Stomach smooth muscle (tissue), 2 donors: ENCODE measurements around the gene GRIA2.
"Not testable (repeated sequence)": the region's sequence is repeated elsewhere in the genome, so short reads cannot be mapped to it uniquely, and the experiment has no call there.

Experiments used
- H3K27ac ChIP-seq: one replicate; pipeline ENCODE4 v1.7.0; 2013; ENCODE audit warnings: mild to moderate bottlenecking, low read length, inconsistent platforms
- H3K27me3 ChIP-seq, 2 donors: one replicate each; pipeline ENCODE4 v1.7.0; 2013; ENCODE audit warnings: low read length in 2 of 2; ENCODE audit not compliant: insufficient read depth in 2 of 2, control insufficient read depth in 1 of 2
- H3K36me3 ChIP-seq, 2 donors: one replicate each; pipeline ENCODE4 v1.7.0; 2013; ENCODE audit warnings: low read length in 2 of 2; ENCODE audit not compliant: control insufficient read depth in 2 of 2, insufficient read depth in 2 of 2
- H3K4me1 ChIP-seq: one replicate; pipeline ENCODE4 v1.7.0; 2013; ENCODE audit warnings: low read length; ENCODE audit not compliant: control insufficient read depth, insufficient read depth
- H3K4me3 ChIP-seq, 2 donors: one replicate each; pipeline ENCODE4 v1.7.0; 2013; ENCODE audit warnings: low read length in 2 of 2
- H3K9ac ChIP-seq, 2 donors: one replicate each; pipeline ENCODE4 v1.7.0; 2013; ENCODE audit warnings: low read length in 2 of 2, mild to moderate bottlenecking in 1 of 2
- H3K9me3 ChIP-seq, 2 donors: one replicate each; pipeline ENCODE4 v1.7.0; 2013; ENCODE audit warnings: low read length in 2 of 2; ENCODE audit not compliant: control insufficient read depth in 2 of 2
- donor health status: healthy.
- donor health status: Pancreatic carcinoma.

The GRIA2 gene

GRCh38 chr4:157258165-157258564 lies 37.6 kb downstream of the GRIA2 start:
- not testable (repeated sequence) for H3K4me1 ChIP-seq, H3K36me3 ChIP-seq, H3K9ac ChIP-seq

GRCh38 chr4:157265281-157265680 lies 44.8 kb downstream of the GRIA2 start:
- Histone ChIP-seq H3K4me3 (no peak overlapping the region), H3K27ac (no peak overlapping the region), H3K27me3 (no peaks in the 10 kb centered on the region), H3K36me3 (no peaks in the 10 kb centered on the region), H3K9ac (no peak overlapping the region), H3K9me3 (no peaks in the 10 kb centered on the region), H3K4me1 (no peaks in the 10 kb centered on the region)

More at GRCh38 chr4:157258165-157258564, 37.6 kb downstream of the GRIA2 start:
- H3K27me3 ChIP-seq, H3K9me3 ChIP-seq, H3K27ac ChIP-seq, H3K4me3 ChIP-seq: not testable (repeated sequence)

- peaks cover 0 to 2% of the 10 kb centered on the region in 2 donors for H3K9me3 ChIP-seq
- no peaks in the 10 kb centered on the region for H3K27me3 ChIP-seq
- H3K27ac ChIP-seq, result no peak overlapping the region
- H3K4me3 ChIP-seq, result no peak overlapping the region
- no peak overlapping the region for H3K9ac ChIP-seq
- no peaks in the 10 kb centered on the region for H3K36me3 ChIP-seq
- no peaks in the 10 kb centered on the region for H3K4me1 ChIP-seq
Observed at GRCh38 chr4:157270108-157270507, 49.6 kb downstream of the GRIA2 start.

GRCh38 chr4:157270552-157270951 lies 50.0 kb downstream of the GRIA2 start:
- Histone ChIP-seq H3K4me3 (no peak overlapping the region), H3K27ac (no peak overlapping the region), H3K27me3 (no peaks in the 10 kb centered on the region), H3K9ac (no peak overlapping the region), H3K4me1 (no peaks in the 10 kb centered on the region), H3K36me3 (no peaks in the 10 kb centered on the region), H3K9me3 (peaks cover 0 to 2% of the 10 kb centered on the region in 2 donors)

- H3K9ac ChIP-seq, result no peak overlapping the region
- H3K4me3 ChIP-seq, result no peak overlapping the region
- H3K9me3 ChIP-seq, result peaks cover 0 to 2% of the 10 kb centered on the region in 2 donors
- no peaks in the 10 kb centered on the region for H3K4me1 ChIP-seq
- H3K27me3 ChIP-seq, result no peaks in the 10 kb centered on the region
- H3K36me3 ChIP-seq, result no peaks in the 10 kb centered on the region
- no peak overlapping the region for H3K27ac ChIP-seq
Observed at GRCh38 chr4:157271166-157271869, 50.8 kb downstream of the GRIA2 start.

- H3K9me3 ChIP-seq, result no peaks in the 10 kb centered on the region
- H3K27me3 ChIP-seq, result no peaks in the 10 kb centered on the region
- no peak overlapping the region for H3K4me3 ChIP-seq
- no peaks in the 10 kb centered on the region for H3K4me1 ChIP-seq
- H3K27ac ChIP-seq, result no peak overlapping the region
- no peaks in the 10 kb centered on the region for H3K36me3 ChIP-seq
- no peak overlapping the region for H3K9ac ChIP-seq
Observed at GRCh38 chr4:157280673-157281072, 60.1 kb downstream of the GRIA2 start.

- no peaks in the 10 kb centered on the region for H3K4me1 ChIP-seq
- H3K4me3 ChIP-seq, result no peak overlapping the region
- no peak overlapping the region for H3K27ac ChIP-seq
- no peaks in the 10 kb centered on the region for H3K36me3 ChIP-seq
- H3K9me3 ChIP-seq, result no peaks in the 10 kb centered on the region
- H3K9ac ChIP-seq, result no peak overlapping the region
- H3K27me3 ChIP-seq, result no peaks in the 10 kb centered on the region
Observed at GRCh38 chr4:157282019-157282418, 61.5 kb downstream of the GRIA2 start.

- Histone ChIP-seq H3K36me3 (no peaks in the 10 kb centered on the region), H3K4me3 (no peak overlapping the region), H3K9me3 (no peaks in the 10 kb centered on the region), H3K27me3 (no peaks in the 10 kb centered on the region), H3K27ac (no peak overlapping the region), H3K9ac (no peak overlapping the region), H3K4me1 (no peaks in the 10 kb centered on the region)
Observed at GRCh38 chr4:157287445-157287844, 66.9 kb downstream of the GRIA2 start.

GRCh38 chr4:157290622-157291021 lies 70.1 kb downstream of the GRIA2 start:
- Histone ChIP-seq H3K27ac (no peak overlapping the region), H3K27me3 (no peaks in the 10 kb centered on the region), H3K4me1 (no peaks in the 10 kb centered on the region), H3K4me3 (no peak overlapping the region), H3K36me3 (no peaks in the 10 kb centered on the region), H3K9me3 (no peaks in the 10 kb centered on the region), H3K9ac (no peak overlapping the region)

GRCh38 chr4:157291071-157291470 lies 70.5 kb downstream of the GRIA2 start:
- no peaks in the 10 kb centered on the region for H3K36me3 ChIP-seq
- H3K4me1 ChIP-seq, result no peaks in the 10 kb centered on the region
- H3K27ac ChIP-seq, result no peak overlapping the region
- no peak overlapping the region for H3K4me3 ChIP-seq
- H3K9me3 ChIP-seq, result no peaks in the 10 kb centered on the region
- H3K27me3 ChIP-seq, result no peaks in the 10 kb centered on the region
- no peak overlapping the region for H3K9ac ChIP-seq

- H3K9me3 ChIP-seq, result no peaks in the 10 kb centered on the region
- no peaks in the 10 kb centered on the region for H3K4me1 ChIP-seq
- H3K4me3 ChIP-seq, result no peak overlapping the region
- no peak overlapping the region for H3K9ac ChIP-seq
- no peaks in the 10 kb centered on the region for H3K36me3 ChIP-seq
- no peaks in the 10 kb centered on the region for H3K27me3 ChIP-seq
- no peak overlapping the region for H3K27ac ChIP-seq
Observed at GRCh38 chr4:157293673-157294072, 73.1 kb downstream of the GRIA2 start.
